ENCODE data around the gene MMP13.

DNA sequence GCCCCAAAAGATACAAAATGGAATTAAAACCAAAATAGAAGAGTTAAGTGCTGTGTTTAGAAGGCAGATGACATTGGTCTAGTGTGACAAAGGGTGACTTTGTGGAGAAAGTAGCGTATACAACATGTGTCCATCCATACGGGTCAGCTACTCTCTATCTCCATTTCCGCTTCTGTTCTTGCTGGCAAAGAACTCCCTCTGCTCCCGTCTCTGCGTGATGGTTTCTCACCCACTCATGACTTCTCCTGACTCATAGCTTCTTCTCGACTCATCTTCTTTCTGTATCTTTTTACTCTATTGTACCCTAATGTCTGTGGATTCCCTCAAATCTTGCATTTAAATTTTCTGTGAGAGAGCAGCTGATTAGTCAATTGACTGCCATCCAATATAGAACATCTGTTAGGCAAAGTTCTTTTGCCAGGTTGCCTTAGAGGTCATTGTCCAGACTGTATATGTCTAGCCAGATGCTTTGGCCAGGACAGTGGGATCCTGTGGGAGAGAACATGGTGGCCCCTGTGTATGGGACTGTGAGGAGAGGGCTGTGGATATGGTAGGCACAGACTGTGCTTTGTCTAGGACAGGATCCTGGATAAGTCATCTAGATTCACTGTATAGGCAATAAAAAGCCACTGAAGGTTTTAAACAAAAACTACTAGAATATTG, 28.4 kb downstream of the MMP13 start:
- TF ChIP-seq, protein P1, sequence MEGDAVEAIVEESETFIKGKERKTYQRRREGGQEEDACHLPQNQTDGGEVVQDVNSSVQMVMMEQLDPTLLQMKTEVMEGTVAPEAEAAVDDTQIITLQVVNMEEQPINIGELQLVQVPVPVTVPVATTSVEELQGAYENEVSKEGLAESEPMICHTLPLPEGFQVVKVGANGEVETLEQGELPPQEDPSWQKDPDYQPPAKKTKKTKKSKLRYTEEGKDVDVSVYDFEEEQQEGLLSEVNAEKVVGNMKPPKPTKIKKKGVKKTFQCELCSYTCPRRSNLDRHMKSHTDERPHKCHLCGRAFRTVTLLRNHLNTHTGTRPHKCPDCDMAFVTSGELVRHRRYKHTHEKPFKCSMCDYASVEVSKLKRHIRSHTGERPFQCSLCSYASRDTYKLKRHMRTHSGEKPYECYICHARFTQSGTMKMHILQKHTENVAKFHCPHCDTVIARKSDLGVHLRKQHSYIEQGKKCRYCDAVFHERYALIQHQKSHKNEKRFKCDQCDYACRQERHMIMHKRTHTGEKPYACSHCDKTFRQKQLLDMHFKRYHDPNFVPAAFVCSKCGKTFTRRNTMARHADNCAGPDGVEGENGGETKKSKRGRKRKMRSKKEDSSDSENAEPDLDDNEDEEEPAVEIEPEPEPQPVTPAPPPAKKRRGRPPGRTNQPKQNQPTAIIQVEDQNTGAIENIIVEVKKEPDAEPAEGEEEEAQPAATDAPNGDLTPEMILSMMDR (conservative IDR thresholded peaks at IDR 0.05; ENCODE audit: low read depth, low read length), result no peak
- no peak for TF ChIP-seq EZH2phosphoT487 (IDR thresholded peaks at IDR 0.05; ENCODE audit: borderline replicate concordance, low read length)

Data from PC-3 (cell line).